Gastrocnemius medialis (tissue), 4 donors: ENCODE measurements around the gene PARP1.

Source experiments
- CTCF ChIP-seq, 5 experiments: fragments of 450-650 bp in 3 of 5; fragments of 200-600 bp in 2 of 5; sonication (generic) in 2 of 5; IDR thresholded peaks in 4 of 5; conservative IDR thresholded peaks in 1 of 5; 1 replicate in 4 of 5; 2 replicates in 1 of 5; pipeline ENCODE4 v1.5.1; 2016 to 2019; ENCODE audit warnings: antibody characterized with exemption in 5 of 5, mild to moderate bottlenecking in 3 of 5, moderate library complexity in 3 of 5
- POLR2A ChIP-seq, 2 donors: fragments of 450-650 bp; IDR thresholded peaks; one replicate each; pipeline ENCODE4 v1.6.1; 2017; ENCODE audit warnings: antibody characterized with exemption in 2 of 2, mild to moderate bottlenecking in 2 of 2, moderate library complexity in 2 of 2

- TF ChIP-seq CTCF (IDR thresholded peaks at IDR 0.05 in 4 of 5, conservative IDR thresholded peaks at IDR 0.05 in 1 of 5) = no peak
- no peak for TF ChIP-seq POLR2A (IDR thresholded peaks at IDR 0.05)
Observed at GRCh38 chr1:226370144-226370923, 37.6 kb downstream of the PARP1 start.
